ENCODE data around the gene MICU1. TPM values are rescaled to one million over a fixed set of nuclear protein-coding genes. Genes with fewer than 3 reads are reported as not detected.

Gene MICU1
- total RNA-seq, 1 donor from 2014 or later, result 28.7 TPM

DNA sequence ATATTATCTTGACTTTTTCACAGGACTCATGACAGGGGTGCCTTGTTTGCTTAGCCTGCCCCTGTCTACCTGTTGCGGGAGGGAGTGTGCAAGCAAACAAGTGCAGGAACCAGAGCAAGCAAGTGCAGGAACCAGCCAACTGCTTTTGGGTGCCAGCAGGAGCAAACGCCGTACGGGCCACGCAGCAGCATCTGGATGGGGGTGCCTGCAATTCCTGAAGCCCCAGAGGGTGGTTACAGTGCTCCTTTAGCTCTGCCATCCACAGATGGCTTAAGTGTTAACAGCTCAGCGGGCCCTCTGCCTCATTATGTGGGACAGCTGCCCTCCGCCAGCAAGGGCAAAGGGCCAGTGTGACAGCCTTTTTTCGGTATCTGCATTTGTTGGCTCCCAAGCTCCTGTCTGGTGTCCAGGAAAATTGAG lies 83.5 kb downstream of the MICU1 start:
- Mint-ChIP-seq H3K4me3 (ENCODE audit: unreplicated experiment) (no peak overlapping the region), H3K36me3 (ENCODE audit: low read depth, unreplicated experiment) (peaks cover 31% of the 10 kb centered on the region)
- TF ChIP-seq EZH2 (IDR thresholded peaks at IDR 0.05; ENCODE audit: insufficient read depth, low read length), result no peak
- TF ChIP-seq, protein P1, sequence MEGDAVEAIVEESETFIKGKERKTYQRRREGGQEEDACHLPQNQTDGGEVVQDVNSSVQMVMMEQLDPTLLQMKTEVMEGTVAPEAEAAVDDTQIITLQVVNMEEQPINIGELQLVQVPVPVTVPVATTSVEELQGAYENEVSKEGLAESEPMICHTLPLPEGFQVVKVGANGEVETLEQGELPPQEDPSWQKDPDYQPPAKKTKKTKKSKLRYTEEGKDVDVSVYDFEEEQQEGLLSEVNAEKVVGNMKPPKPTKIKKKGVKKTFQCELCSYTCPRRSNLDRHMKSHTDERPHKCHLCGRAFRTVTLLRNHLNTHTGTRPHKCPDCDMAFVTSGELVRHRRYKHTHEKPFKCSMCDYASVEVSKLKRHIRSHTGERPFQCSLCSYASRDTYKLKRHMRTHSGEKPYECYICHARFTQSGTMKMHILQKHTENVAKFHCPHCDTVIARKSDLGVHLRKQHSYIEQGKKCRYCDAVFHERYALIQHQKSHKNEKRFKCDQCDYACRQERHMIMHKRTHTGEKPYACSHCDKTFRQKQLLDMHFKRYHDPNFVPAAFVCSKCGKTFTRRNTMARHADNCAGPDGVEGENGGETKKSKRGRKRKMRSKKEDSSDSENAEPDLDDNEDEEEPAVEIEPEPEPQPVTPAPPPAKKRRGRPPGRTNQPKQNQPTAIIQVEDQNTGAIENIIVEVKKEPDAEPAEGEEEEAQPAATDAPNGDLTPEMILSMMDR (IDR thresholded peaks at IDR 0.05; ENCODE audit: insufficient read depth, low read depth, low read length), result no peak

DNA sequence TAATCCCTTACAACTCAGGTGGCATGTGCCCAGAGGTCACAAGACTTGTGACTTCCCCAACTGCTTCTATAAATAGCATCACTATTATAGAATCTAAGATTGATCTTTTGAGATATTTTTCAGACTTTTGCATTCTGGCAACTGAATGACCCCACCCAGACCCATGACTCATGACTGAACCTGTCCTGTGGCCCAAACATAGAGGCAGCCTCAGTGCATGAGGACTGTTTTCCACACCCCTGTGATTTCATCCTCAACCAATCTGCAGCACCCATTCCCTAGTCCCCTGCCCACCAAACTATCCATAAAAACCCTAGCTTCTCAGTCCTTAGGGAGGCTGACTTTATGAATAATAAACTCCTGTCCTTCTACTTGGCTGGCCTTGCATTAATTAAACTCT lies 84.5 kb downstream of the MICU1 start:
- H3K4me3 ChIP-seq (ENCODE audit: insufficient read depth, low read depth, low read length), result no peak overlapping the region
- no peaks in the 10 kb centered on the region for H3K27me3 ChIP-seq (ENCODE audit: insufficient read depth, low read length)
- peaks cover 2% of the 10 kb centered on the region for H3K4me1 Mint-ChIP-seq (ENCODE audit: low read depth, unreplicated experiment)
- peaks cover 7% of the 10 kb centered on the region for H3K9me3 ChIP-seq (ENCODE audit: insufficient read depth, low read depth, low read length)
- no peaks in the 10 kb centered on the region for H4K20me1 ChIP-seq (ENCODE audit: insufficient read depth, low read length)
- TF ChIP-seq, protein P1 (IDR thresholded peaks at IDR 0.05; ENCODE audit: insufficient read depth, low read depth, low read length), result no peak
- TF ChIP-seq EZH2 (IDR thresholded peaks at IDR 0.05; ENCODE audit: insufficient read depth, low read length), result no peak
- peaks cover 31% of the 10 kb centered on the region for H3K36me3 Mint-ChIP-seq (ENCODE audit: low read depth, unreplicated experiment)
- no peaks in the 10 kb centered on the region for H3K79me2 ChIP-seq (ENCODE audit: insufficient read depth, low read length)
- no peak overlapping the region for H3K4me2 ChIP-seq (ENCODE audit: low read length)
- peaks cover 7% of the 10 kb centered on the region for H3K9me3 Mint-ChIP-seq (ENCODE audit: unreplicated experiment)
- no peaks in the 10 kb centered on the region for H3K4me1 ChIP-seq (ENCODE audit: insufficient read depth, low read length)
- no peak overlapping the region for H3K27ac ChIP-seq (ENCODE audit: low read depth, low read length)
- DNase-seq (ENCODE audit: low read depth) (no peak), FAIRE-seq (no peak)
- no peak overlapping the region for H3K27ac Mint-ChIP-seq (ENCODE audit: unreplicated experiment)
- no peak overlapping the region for H3K9ac ChIP-seq (ENCODE audit: low read length)
- no peak overlapping the region for H3K4me3 Mint-ChIP-seq (ENCODE audit: unreplicated experiment)
- H3K27me3 Mint-ChIP-seq (ENCODE audit: low read depth, unreplicated experiment), result no peaks in the 10 kb centered on the region
- H3K36me3 ChIP-seq (ENCODE audit: insufficient read depth, low read length), result peaks cover 2% of the 10 kb centered on the region
- no peak overlapping the region for H2AFZ ChIP-seq (ENCODE audit: low read depth, low read length)

More for the DNA sequence above, 83.5 kb downstream of the MICU1 start:
- no peaks in the 10 kb centered on the region for H3K27me3 ChIP-seq (ENCODE audit: insufficient read depth, low read length)
- peaks cover 2% of the 10 kb centered on the region for H3K36me3 ChIP-seq (ENCODE audit: insufficient read depth, low read length)
- H2AFZ ChIP-seq (ENCODE audit: low read depth, low read length), result no peak overlapping the region
- FAIRE-seq (no peak), DNase-seq (ENCODE audit: low read depth) (no peak)
- no peaks in the 10 kb centered on the region for H4K20me1 ChIP-seq (ENCODE audit: insufficient read depth, low read length)
- H3K27ac ChIP-seq (ENCODE audit: low read depth, low read length), result no peak overlapping the region
- peaks cover 2% of the 10 kb centered on the region for H3K4me1 Mint-ChIP-seq (ENCODE audit: low read depth, unreplicated experiment)
- H3K9me3 ChIP-seq (ENCODE audit: insufficient read depth, low read depth, low read length), result peaks cover 7% of the 10 kb centered on the region
- no peaks in the 10 kb centered on the region for H3K27me3 Mint-ChIP-seq (ENCODE audit: low read depth, unreplicated experiment)
- no peak overlapping the region for H3K27ac Mint-ChIP-seq (ENCODE audit: unreplicated experiment)
- peaks cover 7% of the 10 kb centered on the region for H3K9me3 Mint-ChIP-seq (ENCODE audit: unreplicated experiment)
- no peak overlapping the region for H3K4me3 ChIP-seq (ENCODE audit: insufficient read depth, low read depth, low read length)
- H3K9ac ChIP-seq (ENCODE audit: low read length), result no peak overlapping the region
- H3K4me1 ChIP-seq (ENCODE audit: insufficient read depth, low read length), result no peaks in the 10 kb centered on the region
- no peak overlapping the region for H3K4me2 ChIP-seq (ENCODE audit: low read length)
- H3K79me2 ChIP-seq (ENCODE audit: insufficient read depth, low read length), result no peaks in the 10 kb centered on the region

DNA sequence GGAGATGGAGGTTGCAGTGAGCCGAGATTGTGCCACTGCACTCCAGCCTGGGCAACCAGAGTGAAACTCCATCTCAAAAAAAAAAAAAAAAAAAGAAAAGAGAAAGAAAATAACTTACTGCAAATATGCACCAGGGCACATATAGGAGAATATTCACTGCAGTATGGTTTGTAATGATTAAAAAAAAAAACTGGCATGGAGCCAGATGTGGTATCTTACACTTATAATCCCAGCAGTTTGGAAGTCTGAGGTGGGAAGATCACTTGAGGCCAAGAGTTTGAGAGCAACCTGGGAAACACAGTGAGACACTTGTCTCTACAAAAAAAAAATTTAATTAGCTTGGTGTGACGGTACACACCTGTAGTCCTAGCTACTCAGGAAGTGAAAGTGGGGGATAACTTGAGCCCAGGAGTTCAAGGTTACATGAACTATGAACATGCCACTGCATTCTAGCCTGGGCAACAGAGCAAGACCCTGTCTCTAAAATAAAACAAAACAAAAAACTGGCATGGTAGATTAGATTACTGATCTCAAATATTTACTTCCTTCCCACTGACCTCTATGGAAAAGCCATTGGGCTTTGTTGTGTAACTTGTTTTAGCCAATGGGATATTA lies 85.6 kb downstream of the MICU1 start:
- Histone ChIP-seq H4K20me1 (ENCODE audit: insufficient read depth, low read length) (no peaks in the 10 kb centered on the region), H3K4me3 (ENCODE audit: insufficient read depth, low read depth, low read length) (no peak overlapping the region), H3K27me3 (ENCODE audit: insufficient read depth, low read length) (no peaks in the 10 kb centered on the region), H3K4me1 (ENCODE audit: insufficient read depth, low read length) (no peaks in the 10 kb centered on the region), H3K9me3 (ENCODE audit: insufficient read depth, low read depth, low read length) (peaks cover 7% of the 10 kb centered on the region), H2AFZ (ENCODE audit: low read depth, low read length) (no peak overlapping the region), H3K36me3 (ENCODE audit: insufficient read depth, low read length) (peaks cover 2% of the 10 kb centered on the region), H3K79me2 (ENCODE audit: insufficient read depth, low read length) (no peaks in the 10 kb centered on the region), H3K27ac (ENCODE audit: low read depth, low read length) (no peak overlapping the region), H3K4me2 (ENCODE audit: low read length) (no peak overlapping the region), H3K9ac (ENCODE audit: low read length) (no peak overlapping the region)
- Mint-ChIP-seq H3K9me3 (ENCODE audit: unreplicated experiment) (peaks cover 7% of the 10 kb centered on the region), H3K27me3 (ENCODE audit: low read depth, unreplicated experiment) (no peaks in the 10 kb centered on the region), H3K4me1 (ENCODE audit: low read depth, unreplicated experiment) (no peaks in the 10 kb centered on the region), H3K4me3 (ENCODE audit: unreplicated experiment) (no peak overlapping the region), H3K36me3 (ENCODE audit: low read depth, unreplicated experiment) (peaks cover 28% of the 10 kb centered on the region), H3K27ac (ENCODE audit: unreplicated experiment) (no peak overlapping the region)
- TF ChIP-seq, protein P1 (IDR thresholded peaks at IDR 0.05; ENCODE audit: insufficient read depth, low read depth, low read length), result no peak
- TF ChIP-seq EZH2 (IDR thresholded peaks at IDR 0.05; ENCODE audit: insufficient read depth, low read length), result no peak
- DNase-seq (ENCODE audit: low read depth) (no peak), FAIRE-seq (no peak)

All from astrocyte (in vitro differentiated cells and primary cell).